HG02884 (cell line): Measurements from ENCODE around the gene MFAP4.

ENCODE experiments used
- ATAC-seq: cut with Tn5 transposase; IDR thresholded peaks from one replicate; pipeline ENCODE4 v1.9.1; 2021; ENCODE audit warnings: mild to moderate bottlenecking, moderate library complexity; ENCODE audit not compliant: unreplicated experiment

MFAP4 gene

DNA sequence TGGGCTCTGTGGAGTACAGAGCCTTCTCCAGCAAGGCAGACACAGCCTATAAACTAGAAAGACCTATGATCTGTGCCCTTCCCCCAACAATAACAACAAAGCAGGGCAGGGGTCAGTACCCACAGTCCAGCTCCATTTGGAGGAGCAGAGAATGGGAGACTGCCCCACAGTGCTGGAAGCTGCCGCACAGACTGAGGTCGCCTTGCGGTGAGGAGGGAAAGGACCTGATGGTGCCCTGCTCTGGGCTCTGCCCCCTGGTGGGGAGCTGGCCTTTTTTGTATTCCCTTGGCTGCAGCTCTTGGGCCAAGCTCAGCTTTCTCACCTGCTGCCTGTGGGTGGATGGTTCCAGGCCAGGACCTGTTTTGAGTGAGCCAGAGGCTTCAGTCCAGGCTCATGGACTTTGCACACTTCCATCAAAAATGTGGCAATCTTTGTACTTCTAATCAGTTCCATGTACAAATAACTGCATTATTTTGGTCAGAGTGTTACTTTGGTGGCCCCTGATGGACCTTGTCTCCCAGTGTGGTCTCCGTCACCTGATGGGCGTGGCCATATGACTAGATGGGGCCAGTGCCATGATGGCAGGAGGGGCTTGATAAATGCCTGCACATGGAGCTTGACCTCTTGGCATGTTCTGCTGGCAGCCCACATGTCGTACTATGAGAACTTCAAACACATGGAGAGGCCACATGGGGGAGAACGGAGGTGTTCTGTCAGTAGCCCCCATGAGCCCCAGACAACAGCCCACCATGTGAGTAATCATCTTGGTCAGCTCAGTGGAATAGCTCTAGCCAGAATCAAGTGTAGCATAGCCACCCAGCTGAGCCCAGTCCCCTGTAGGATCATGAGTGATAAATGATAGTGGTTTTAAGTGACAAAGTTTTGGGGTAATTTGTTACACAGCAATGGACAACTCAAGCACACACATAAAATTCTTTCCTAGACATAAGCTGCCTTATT is 48.7 kb downstream of the MFAP4 start:
- ATAC-seq: peak; percentile 55

DNA sequence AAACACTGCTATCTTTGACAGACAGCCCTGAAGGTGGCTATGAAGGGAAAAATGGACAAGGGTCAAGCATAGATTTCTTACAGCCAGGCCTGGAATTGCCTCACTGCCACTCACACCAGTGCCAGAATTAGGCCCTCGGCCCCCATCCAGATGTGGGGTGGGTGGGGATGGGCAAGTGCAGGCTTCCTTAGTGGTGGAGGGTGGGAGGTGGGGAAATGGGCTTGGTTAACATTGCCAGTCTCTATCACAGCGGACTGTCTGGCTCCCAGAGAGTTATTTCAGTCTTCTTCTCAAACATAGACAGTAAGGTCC is 49.3 kb downstream of the MFAP4 start:
- no peak for ATAC-seq

DNA sequence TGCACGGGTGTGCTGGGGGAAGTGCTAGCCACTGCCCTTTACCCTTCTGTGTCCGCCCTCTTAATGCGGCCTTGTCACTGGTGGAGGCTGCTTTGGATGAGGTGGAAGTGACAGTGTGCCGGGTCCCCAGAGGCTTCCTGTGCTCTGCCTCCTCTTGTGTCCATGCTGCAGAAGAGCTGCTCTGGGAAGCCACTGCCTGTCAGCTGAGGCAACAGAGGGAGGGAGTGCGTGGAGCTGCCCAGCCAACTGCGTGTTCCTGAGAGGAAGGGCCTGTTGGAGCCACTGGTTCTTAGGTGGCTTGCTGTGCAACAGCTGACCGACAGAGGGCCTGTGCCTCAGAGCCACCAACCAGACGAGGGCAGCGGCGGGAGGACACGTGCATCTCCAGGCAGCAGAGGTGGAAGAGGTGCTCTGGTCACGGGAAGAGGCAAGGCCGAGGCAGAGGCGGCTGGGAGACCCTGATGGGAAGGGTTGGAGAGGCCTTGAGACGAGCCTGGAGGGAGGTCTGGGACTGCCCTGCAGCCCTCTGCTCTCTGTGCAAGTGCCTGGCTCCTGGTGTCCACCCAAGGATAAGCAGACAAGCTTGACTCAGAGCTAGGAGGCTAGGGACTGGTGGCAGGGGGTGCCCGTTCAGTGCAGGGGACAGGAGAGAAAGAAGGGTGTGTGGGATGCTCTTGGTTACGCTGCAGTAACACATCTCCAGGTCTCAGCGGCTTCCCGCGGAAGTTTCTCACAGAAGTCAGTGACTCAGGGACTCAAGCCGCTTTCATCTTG is 49.9 kb downstream of the MFAP4 start:
- ATAC-seq: no peak

DNA sequence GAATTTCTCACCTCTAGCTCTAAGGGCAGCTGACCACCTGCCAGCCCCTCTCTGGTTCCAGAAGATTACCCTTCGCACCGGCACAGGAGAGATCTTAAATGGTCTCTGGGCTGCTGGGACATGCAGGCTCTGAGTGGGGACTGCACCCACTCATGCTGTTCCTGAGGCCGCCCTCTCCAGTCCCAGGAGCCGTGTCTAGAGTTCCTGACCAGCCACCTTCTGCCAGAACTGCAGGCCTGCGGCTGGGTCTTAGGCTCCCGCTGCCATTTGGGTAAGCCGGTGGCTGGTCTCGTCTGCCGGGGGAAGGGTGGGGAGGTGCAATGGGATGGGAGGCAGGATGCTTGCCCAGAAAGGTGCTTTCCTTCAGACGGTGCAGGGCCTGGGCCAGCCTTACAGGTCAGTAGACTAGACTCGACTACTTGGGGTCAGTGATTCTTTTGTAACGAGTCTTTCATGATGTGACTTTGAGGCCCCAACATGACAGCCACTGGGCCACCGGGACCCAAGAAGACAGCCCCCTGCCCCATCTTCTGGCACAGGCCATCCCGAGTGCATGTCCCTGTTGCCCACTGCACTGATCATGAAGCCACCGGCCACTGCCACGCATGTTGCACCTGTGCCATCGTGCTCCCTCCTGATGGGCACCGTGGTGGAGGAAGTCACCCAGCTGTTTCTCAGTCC is 50.9 kb downstream of the MFAP4 start:
- ATAC-seq: no peak

DNA sequence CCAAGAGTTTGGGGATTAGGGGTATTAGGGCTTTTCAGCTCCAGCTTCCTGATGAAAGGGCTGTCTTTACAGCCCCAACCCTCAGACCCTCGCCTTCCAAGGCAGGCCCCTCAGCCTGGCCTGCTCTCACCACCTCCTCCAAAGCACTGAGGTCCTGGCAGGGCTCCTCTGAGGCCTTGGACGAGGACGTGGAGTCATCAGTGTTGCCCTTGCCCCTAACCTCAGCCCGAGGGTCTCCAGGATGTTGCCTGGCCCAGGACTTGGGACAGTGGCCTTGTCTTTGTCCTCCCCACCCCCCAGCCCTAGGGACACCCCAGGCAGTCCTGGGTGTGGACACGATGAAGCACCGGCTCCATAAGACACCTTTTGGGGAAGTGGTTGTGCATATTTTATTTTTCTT is 52.7 kb downstream of the MFAP4 start:
- ATAC-seq: no peak

DNA sequence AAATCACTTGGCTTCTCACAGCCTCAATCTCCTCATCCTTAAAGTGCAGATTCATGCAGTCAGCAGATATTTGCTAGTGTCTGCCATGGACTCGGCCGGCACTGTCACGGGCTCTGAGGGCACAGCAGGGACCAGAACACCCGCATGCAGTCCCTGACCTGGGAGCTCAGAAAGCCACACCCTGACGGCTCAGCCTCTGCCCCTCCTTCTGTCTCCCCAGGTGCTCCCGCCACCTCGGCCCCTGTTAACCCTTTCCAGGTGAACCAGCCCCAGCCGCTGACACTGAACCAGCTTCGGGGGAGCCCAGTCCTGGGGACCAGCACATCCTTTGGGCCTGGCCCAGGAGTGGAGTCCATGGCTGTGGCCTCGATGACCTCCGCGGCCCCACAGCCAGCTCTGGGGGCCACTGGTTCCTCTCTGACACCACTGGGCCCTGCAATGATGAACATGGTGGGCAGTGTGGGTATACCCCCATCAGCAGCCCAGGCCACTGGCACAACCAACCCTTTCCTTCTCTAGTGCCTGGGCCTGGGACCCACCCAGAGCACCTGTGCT is 53.2 kb downstream of the MFAP4 start:
- ATAC-seq: no peak
